AG04449 (cell line): ENCODE measurements around the gene CRYBB3.

Source experiments
- CTCF ChIA-PET: fragments of 350-600 bp; formaldehyde crosslinking; extraction: SDS; loops from one replicate; lab custom pipeline; 2021; ENCODE audit warnings: antibody characterized with exemption; lab: Yijun Ruan, JAX
- POLR2A ChIA-PET: fragments of 400-600, 350-600 bp; formaldehyde crosslinking; extraction: SDS; loops from one replicate; lab custom pipeline; 2020; ENCODE audit warnings: antibody characterized with exemption, inconsistent platforms; lab: Yijun Ruan, JAX
- DNase-seq: peaks from one replicate; pipeline ENCODE4 v3.0.0-alpha.2; 2010; ENCODE audit warnings: low read depth, low spot score
- H3K4me3 ChIP-seq: 2 replicates; pipeline ENCODE4 v1.5.1; 2011; ENCODE audit warnings: low read depth, mild to moderate bottlenecking, control low read depth, low read length
- CTCF ChIP-seq: IDR thresholded peaks from one replicate; pipeline ENCODE4 v1.5.1; 2011; ENCODE audit warnings: mild to moderate bottlenecking, moderate library complexity, low read length, control low read depth, inconsistent platforms; ENCODE audit not compliant: insufficient read depth; ENCODE audit errors: missing control alignments

The CRYBB3 gene

GRCh38 chr22:25166266-25167040 lies 33.2 kb upstream of the CRYBB3 start:
- DNase-seq, result no peak
- CTCF ChIA-PET, result no interaction called here
- POLR2A ChIA-PET, result no interaction called here
- no peak for TF ChIP-seq CTCF
- no peak overlapping the region for H3K4me3 ChIP-seq

- ChIA-PET POLR2A (no interaction called here), CTCF (no interaction called here)
- DNase-seq, result no peak
- H3K4me3 ChIP-seq, result no peak overlapping the region
- TF ChIP-seq CTCF, result no peak
Measured at GRCh38 chr22:25167082-25167481, 32.6 kb upstream of the CRYBB3 start.

GRCh38 chr22:25167834-25168601 lies 31.6 kb upstream of the CRYBB3 start:
- no peak for DNase-seq
- CTCF ChIA-PET, result no interaction called here
- no peak overlapping the region for H3K4me3 ChIP-seq
- TF ChIP-seq CTCF, result no peak
- POLR2A ChIA-PET, result no interaction called here

- ChIA-PET CTCF (no interaction called here), POLR2A (no interaction called here)
- H3K4me3 ChIP-seq, result no peak overlapping the region
- TF ChIP-seq CTCF, result no peak
- DNase-seq, result no peak
Measured at GRCh38 chr22:25169278-25170031, 30.2 kb upstream of the CRYBB3 start.

GRCh38 chr22:25170426-25170980 lies 29.2 kb upstream of the CRYBB3 start:
- no peak for TF ChIP-seq CTCF
- H3K4me3 ChIP-seq, result no peak overlapping the region
- ChIA-PET POLR2A (no interaction called here), CTCF (no interaction called here)
- no peak for DNase-seq
